GM21390 (cell line): Measurements from ENCODE around the gene UGDH.

ENCODE experiments used
- ATAC-seq: cut with Tn5 transposase; IDR thresholded peaks from one replicate; pipeline ENCODE4 v1.9.1; 2021; ENCODE audit not compliant: unreplicated experiment

The UGDH gene

DNA sequence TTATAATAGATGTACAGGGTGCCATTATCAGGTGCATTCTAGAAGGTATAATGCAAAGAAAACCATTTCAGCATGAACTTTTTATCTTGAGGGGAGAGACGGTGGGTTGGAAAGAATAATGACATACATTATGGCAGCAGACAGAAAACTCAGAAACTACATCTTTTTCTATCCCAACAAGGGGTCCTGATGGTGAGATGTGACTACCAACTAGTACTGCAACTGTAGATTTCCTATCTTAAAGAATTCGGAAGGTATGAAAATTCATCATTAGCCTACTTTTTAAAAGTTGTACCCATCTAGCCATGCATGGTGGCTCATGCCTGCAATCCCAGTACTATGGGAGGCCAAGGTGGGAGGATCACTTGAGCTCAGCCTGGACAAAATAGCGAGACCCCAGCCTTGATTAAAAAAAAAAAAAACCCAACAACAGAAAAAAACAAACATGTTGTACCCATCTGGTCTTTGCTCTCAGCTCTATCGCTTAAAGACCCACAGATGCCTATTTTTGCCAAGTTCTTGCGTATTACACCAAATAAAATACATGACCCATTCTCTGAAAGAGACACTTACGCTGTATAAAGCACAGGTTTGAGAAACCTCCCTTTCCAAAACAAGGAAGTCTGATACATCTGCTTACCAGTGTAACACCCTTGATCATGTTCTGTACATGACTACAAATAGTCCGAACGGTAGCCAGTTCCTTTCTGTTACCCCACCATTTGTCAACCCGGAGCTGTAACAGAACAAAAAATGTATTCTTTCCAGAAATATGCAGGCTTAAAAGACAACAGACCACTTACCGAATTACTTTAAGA is 70.1 kb downstream of the UGDH start:
- no peak for ATAC-seq

GRCh38 chr4:39455486-39455885 is 71.8 kb downstream of the UGDH start:
- ATAC-seq, result no peak

GRCh38 chr4:39453738-39454137 is 73.5 kb downstream of the UGDH start:
- no peak for ATAC-seq

GRCh38 chr4:39452860-39453587 is 74.2 kb downstream of the UGDH start:
- ATAC-seq, result no peak

- ATAC-seq, result no peak
Measured at GRCh38 chr4:39452153-39452859, 74.9 kb downstream of the UGDH start.

GRCh38 chr4:39451423-39452023 is 75.7 kb downstream of the UGDH start:
- no peak for ATAC-seq

DNA sequence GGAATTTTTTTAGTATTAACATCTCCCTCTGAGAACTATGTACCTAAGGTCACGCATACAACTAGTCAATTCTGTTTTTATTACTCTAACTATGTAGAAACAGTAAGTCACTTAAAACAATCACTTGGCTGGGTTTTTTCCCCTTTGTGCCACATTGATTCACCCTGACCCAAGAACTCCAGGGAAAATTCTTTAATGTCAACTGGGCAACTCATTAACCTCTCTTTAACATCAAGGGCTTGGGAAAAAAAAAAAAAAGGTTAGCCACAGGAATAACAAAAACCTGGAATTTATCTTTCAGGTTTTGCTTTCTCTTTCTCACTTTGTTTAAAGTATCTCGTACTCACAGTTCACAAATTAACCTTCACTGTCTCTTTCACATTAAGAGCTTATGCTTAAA is 76.6 kb downstream of the UGDH start:
- ATAC-seq, result no peak
